A549 (cell line): ENCODE data around the gene ANKZF1.

Experiments used
- CBX8 ChIP-seq: fragments of 200-600 bp; sonication (generic); IDR thresholded peaks from 2 replicates; pipeline ENCODE4 v1.6.1; 2016
- CTCF ChIP-seq: fragments of >200 bp; sonication (Bioruptor Twin); formaldehyde crosslinking; IDR thresholded peaks from 3 replicates; pipeline ENCODE4 v1.5.1; 2016
- EHMT2 ChIP-seq: fragments of 200-600 bp; sonication (generic); IDR thresholded peaks from 2 replicates; pipeline ENCODE4 v1.6.1; 2016; ENCODE audit warnings: antibody characterized with exemption, low read depth, mild to moderate bottlenecking, moderate library complexity
- ELK1 ChIP-seq: fragments of 150-350 bp; IDR thresholded peaks from 2 replicates; pipeline ENCODE4 v1.6.1; 2014; ENCODE audit warnings: low read depth, mild to moderate bottlenecking, low read length
- ESRRA ChIP-seq: fragments of 150-350 bp; IDR thresholded peaks from 2 replicates; pipeline ENCODE4 v1.6.1; 2014; ENCODE audit warnings: mild to moderate bottlenecking, low read length, borderline replicate concordance
- HES2 ChIP-seq: fragments of >200 bp; sonication (Bioruptor Twin); formaldehyde crosslinking; IDR thresholded peaks from 2 replicates; pipeline ENCODE4 v1.6.1; 2016
- RAD21 ChIP-seq, 2 experiments: fragments of >200 bp in 1 of 2; sonication (Bioruptor Twin) in 1 of 2; formaldehyde crosslinking in 1 of 2; IDR thresholded peaks in 1 of 2; conservative IDR thresholded peaks in 1 of 2; 2 replicates in 1 of 2; 3 replicates in 1 of 2; pipeline ENCODE4 v1.6.1; 2012 to 2018; ENCODE audit warnings: inconsistent platforms in 1 of 2
- REST ChIP-seq: fragments of 200-600 bp; sonication (generic); IDR thresholded peaks from 2 replicates; pipeline ENCODE4 v1.6.1; 2016; ENCODE audit warnings: antibody characterized with exemption, mild to moderate bottlenecking, moderate library complexity
- SREBF2 ChIP-seq: fragments of 450-650 bp; IDR thresholded peaks from 2 replicates; pipeline ENCODE4 v1.6.1; 2014; ENCODE audit warnings: mild to moderate bottlenecking, moderate library complexity

GRCh38 chr2:219181531-219181930 is 48.1 kb upstream of the ANKZF1 start:
- TF ChIP-seq CTCF = no peak
- no peak for TF ChIP-seq CBX8
- TF ChIP-seq HES2 = no peak
- TF ChIP-seq RAD21 (conservative IDR thresholded peaks at IDR 0.05 in 1 of 2, IDR thresholded peaks at IDR 0.05 in 1 of 2) = no peak
- no peak for TF ChIP-seq REST
- no peak for TF ChIP-seq SREBF2
- TF ChIP-seq EHMT2 = no peak
- TF ChIP-seq ELK1 = no peak
- TF ChIP-seq ESRRA = no peak
